ENCODE results near the gene PI4K2A.

The PI4K2A gene

GRCh38 chr10:97664282-97664850 lies 23.9 kb downstream of the PI4K2A start:
- no peak overlapping the region for H3K4me2 ChIP-seq (ENCODE audit: low read depth, low read length, poor library complexity, severe bottlenecking)
- H3K27me3 ChIP-seq (ENCODE audit: insufficient read depth, low read length, poor library complexity, severe bottlenecking), result no peaks in the 10 kb centered on the region
- TF ChIP-seq EZH2phosphoT487 (IDR thresholded peaks at IDR 0.05; ENCODE audit: borderline replicate concordance), result no peak
- TF ChIP-seq, protein P1, sequence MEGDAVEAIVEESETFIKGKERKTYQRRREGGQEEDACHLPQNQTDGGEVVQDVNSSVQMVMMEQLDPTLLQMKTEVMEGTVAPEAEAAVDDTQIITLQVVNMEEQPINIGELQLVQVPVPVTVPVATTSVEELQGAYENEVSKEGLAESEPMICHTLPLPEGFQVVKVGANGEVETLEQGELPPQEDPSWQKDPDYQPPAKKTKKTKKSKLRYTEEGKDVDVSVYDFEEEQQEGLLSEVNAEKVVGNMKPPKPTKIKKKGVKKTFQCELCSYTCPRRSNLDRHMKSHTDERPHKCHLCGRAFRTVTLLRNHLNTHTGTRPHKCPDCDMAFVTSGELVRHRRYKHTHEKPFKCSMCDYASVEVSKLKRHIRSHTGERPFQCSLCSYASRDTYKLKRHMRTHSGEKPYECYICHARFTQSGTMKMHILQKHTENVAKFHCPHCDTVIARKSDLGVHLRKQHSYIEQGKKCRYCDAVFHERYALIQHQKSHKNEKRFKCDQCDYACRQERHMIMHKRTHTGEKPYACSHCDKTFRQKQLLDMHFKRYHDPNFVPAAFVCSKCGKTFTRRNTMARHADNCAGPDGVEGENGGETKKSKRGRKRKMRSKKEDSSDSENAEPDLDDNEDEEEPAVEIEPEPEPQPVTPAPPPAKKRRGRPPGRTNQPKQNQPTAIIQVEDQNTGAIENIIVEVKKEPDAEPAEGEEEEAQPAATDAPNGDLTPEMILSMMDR (conservative IDR thresholded peaks at IDR 0.05; ENCODE audit: low read length), result no peak
- no peak overlapping the region for H3K4me3 ChIP-seq (ENCODE audit: low read length, poor library complexity, severe bottlenecking)
- H3K9ac ChIP-seq (ENCODE audit: low read depth, low read length, poor library complexity, severe bottlenecking), result no peak overlapping the region
- H3F3A ChIP-seq (ENCODE audit: low read depth), result no peaks in the 10 kb centered on the region
- no peaks in the 10 kb centered on the region for H4K20me1 ChIP-seq (ENCODE audit: insufficient read depth, low read length, poor library complexity, severe bottlenecking)
- H3K9me2 ChIP-seq (replicated peaks; ENCODE audit: low read depth, low read length), result no peaks in the 10 kb centered on the region
- H3K36me3 ChIP-seq (ENCODE audit: insufficient read depth, low read length), result peaks cover 46% of the 10 kb centered on the region; the same call in 1 of the 2 replicates
- H3K79me2 ChIP-seq (ENCODE audit: insufficient read depth, low read length), result no peaks in the 10 kb centered on the region
- no peak overlapping the region for H2AFZ ChIP-seq (ENCODE audit: low read length)
- no peaks in the 10 kb centered on the region for H3K4me1 ChIP-seq (ENCODE audit: insufficient read depth, low read length, poor library complexity, severe bottlenecking)
- no peaks in the 10 kb centered on the region for H3K9me3 ChIP-seq (ENCODE audit: insufficient read depth, low read depth, low read length)

DNA sequence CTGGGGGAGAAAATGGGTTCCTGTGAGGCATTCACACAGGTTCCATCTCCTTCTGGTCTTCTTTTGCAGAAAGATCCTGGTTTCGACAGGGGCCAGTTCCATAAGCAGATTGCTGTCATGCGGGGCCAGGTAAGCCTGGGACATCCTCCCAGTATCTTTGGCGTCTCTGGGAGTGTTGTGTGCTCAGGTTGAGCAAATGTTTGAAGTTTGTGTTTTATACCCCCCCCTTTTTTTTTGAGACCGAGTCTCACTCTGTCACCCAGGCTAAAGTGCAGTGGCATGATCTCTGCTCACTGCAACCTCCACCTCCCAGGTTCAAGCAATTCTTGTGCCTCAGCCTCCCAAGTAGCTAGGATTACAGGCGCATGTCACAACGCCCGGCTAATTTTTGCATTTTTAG lies 26.5 kb downstream of the PI4K2A start:
- no peaks in the 10 kb centered on the region for H3K4me1 ChIP-seq (ENCODE audit: insufficient read depth, low read length, poor library complexity, severe bottlenecking)
- no peaks in the 10 kb centered on the region for H3K79me2 ChIP-seq (ENCODE audit: insufficient read depth, low read length)
- H3K9me2 ChIP-seq (replicated peaks; ENCODE audit: low read depth, low read length), result no peaks in the 10 kb centered on the region
- H2AFZ ChIP-seq (ENCODE audit: low read length), result no peak overlapping the region
- H3K27me3 ChIP-seq (ENCODE audit: insufficient read depth, low read length, poor library complexity, severe bottlenecking), result no peaks in the 10 kb centered on the region
- H3K9me3 ChIP-seq (ENCODE audit: insufficient read depth, low read depth, low read length), result no peaks in the 10 kb centered on the region
- no peaks in the 10 kb centered on the region for H4K20me1 ChIP-seq (ENCODE audit: insufficient read depth, low read length, poor library complexity, severe bottlenecking)
- TF ChIP-seq, protein P1 (conservative IDR thresholded peaks at IDR 0.05; ENCODE audit: low read length), result no peak
- TF ChIP-seq EZH2phosphoT487 (IDR thresholded peaks at IDR 0.05; ENCODE audit: borderline replicate concordance), result no peak
- H3K9ac ChIP-seq (ENCODE audit: low read depth, low read length, poor library complexity, severe bottlenecking), result no peak overlapping the region
- H3K4me3 ChIP-seq (ENCODE audit: low read length, poor library complexity, severe bottlenecking), result no peak overlapping the region
- H3K4me2 ChIP-seq (ENCODE audit: low read depth, low read length, poor library complexity, severe bottlenecking), result no peak overlapping the region
- H3K36me3 ChIP-seq (ENCODE audit: insufficient read depth, low read length), result peaks cover 55% of the 10 kb centered on the region; the same call in 1 of the 2 replicates
- H3F3A ChIP-seq (ENCODE audit: low read depth), result no peaks in the 10 kb centered on the region

DNA sequence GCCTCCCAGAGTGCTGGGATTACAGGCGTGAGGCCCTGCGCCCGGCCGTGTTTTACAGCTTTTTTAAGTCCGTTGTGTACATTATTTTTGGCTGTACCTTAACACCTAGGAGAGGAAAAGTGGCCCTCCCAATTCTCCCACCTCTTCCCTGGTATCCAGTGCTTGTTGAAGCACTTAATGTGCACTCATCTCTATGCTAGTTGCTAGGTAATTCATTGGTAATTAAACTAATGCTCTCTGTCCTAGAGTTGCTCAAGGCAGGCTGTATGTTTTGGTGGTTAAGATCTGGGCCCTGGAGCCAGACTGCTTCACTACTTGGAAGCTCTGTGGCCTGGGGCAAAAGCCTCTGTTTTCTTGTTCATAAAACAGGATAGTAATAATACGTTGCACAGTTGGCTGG lies 27.0 kb downstream of the PI4K2A start:
- Histone ChIP-seq H3K27me3 (ENCODE audit: insufficient read depth, low read length, poor library complexity, severe bottlenecking) (no peaks in the 10 kb centered on the region), H3F3A (ENCODE audit: low read depth) (no peaks in the 10 kb centered on the region), H3K4me1 (ENCODE audit: insufficient read depth, low read length, poor library complexity, severe bottlenecking) (no peaks in the 10 kb centered on the region), H3K9me3 (ENCODE audit: insufficient read depth, low read depth, low read length) (no peaks in the 10 kb centered on the region), H2AFZ (ENCODE audit: low read length) (no peak overlapping the region), H4K20me1 (ENCODE audit: insufficient read depth, low read length, poor library complexity, severe bottlenecking) (no peaks in the 10 kb centered on the region), H3K9me2 (replicated peaks; ENCODE audit: low read depth, low read length) (no peaks in the 10 kb centered on the region), H3K36me3 (ENCODE audit: insufficient read depth, low read length) (peaks cover 52% of the 10 kb centered on the region; the same call in 1 of the 2 replicates), H3K4me3 (ENCODE audit: low read length, poor library complexity, severe bottlenecking) (no peak overlapping the region), H3K9ac (ENCODE audit: low read depth, low read length, poor library complexity, severe bottlenecking) (no peak overlapping the region), H3K4me2 (ENCODE audit: low read depth, low read length, poor library complexity, severe bottlenecking) (no peak overlapping the region), H3K79me2 (ENCODE audit: insufficient read depth, low read length) (no peaks in the 10 kb centered on the region)
- TF ChIP-seq EZH2phosphoT487 (IDR thresholded peaks at IDR 0.05; ENCODE audit: borderline replicate concordance), result no peak
- TF ChIP-seq, protein P1 (conservative IDR thresholded peaks at IDR 0.05; ENCODE audit: low read length), result no peak

Data from Loucy (cell line).